ENCODE data around the gene WDR3.

Gene WDR3

GRCh38 chr1:117902944-117903343, 26.6 kb upstream of the WDR3 start:
- TF ChIP-seq FOXP2 (optimal IDR thresholded peaks at IDR 0.05; ENCODE audit: borderline replicate concordance, extremely low read depth, extremely low read length, insufficient read depth): no peak
- TF ChIP-seq TAF1 (IDR thresholded peaks at IDR 0.05; ENCODE audit: borderline replicate concordance, insufficient read depth, low read length): no peak
- TF ChIP-seq SIN3A (IDR thresholded peaks at IDR 0.05; ENCODE audit: borderline replicate concordance, insufficient read depth, low read length): no peak
- TF ChIP-seq REST (IDR thresholded peaks at IDR 0.05; ENCODE audit: insufficient read depth in 1 of 2, low read depth in 2 of 2, low read length in 2 of 2): no peak
- no peak for TF ChIP-seq POLR2AphosphoS5 (IDR thresholded peaks at IDR 0.05; ENCODE audit: low read depth, low read length)

- TF ChIP-seq TAF1 (IDR thresholded peaks at IDR 0.05; ENCODE audit: borderline replicate concordance, insufficient read depth, low read length) (no peak), SIN3A (IDR thresholded peaks at IDR 0.05; ENCODE audit: borderline replicate concordance, insufficient read depth, low read length) (no peak), FOXP2 (optimal IDR thresholded peaks at IDR 0.05; ENCODE audit: borderline replicate concordance, extremely low read depth, extremely low read length, insufficient read depth) (no peak), POLR2AphosphoS5 (IDR thresholded peaks at IDR 0.05; ENCODE audit: low read depth, low read length) (no peak), REST (IDR thresholded peaks at IDR 0.05; ENCODE audit: insufficient read depth in 1 of 2, low read depth in 2 of 2, low read length in 2 of 2) (no peak)
These were observed 25.1 kb upstream of the WDR3 start for GRCh38 chr1:117904485-117904884.

- TF ChIP-seq SIN3A (IDR thresholded peaks at IDR 0.05; ENCODE audit: borderline replicate concordance, insufficient read depth, low read length) (no peak), FOXP2 (optimal IDR thresholded peaks at IDR 0.05; ENCODE audit: borderline replicate concordance, extremely low read depth, extremely low read length, insufficient read depth) (no peak), POLR2AphosphoS5 (IDR thresholded peaks at IDR 0.05; ENCODE audit: low read depth, low read length) (no peak), TAF1 (IDR thresholded peaks at IDR 0.05; ENCODE audit: borderline replicate concordance, insufficient read depth, low read length) (no peak), REST (IDR thresholded peaks at IDR 0.05; ENCODE audit: insufficient read depth in 1 of 2, low read depth in 2 of 2, low read length in 2 of 2) (no peak)
These were observed 24.5 kb upstream of the WDR3 start for GRCh38 chr1:117905019-117905418.

- no peak for TF ChIP-seq SIN3A (IDR thresholded peaks at IDR 0.05; ENCODE audit: borderline replicate concordance, insufficient read depth, low read length)
These were observed 18.5 kb upstream of the WDR3 start for GRCh38 chr1:117911051-117911450.

GRCh38 chr1:117919376-117919775, 10.2 kb upstream of the WDR3 start:
- TF ChIP-seq REST (IDR thresholded peaks at IDR 0.05; ENCODE audit: insufficient read depth in 1 of 2, low read depth in 2 of 2, low read length in 2 of 2): no peak
- no peak for TF ChIP-seq POLR2AphosphoS5 (IDR thresholded peaks at IDR 0.05; ENCODE audit: low read depth, low read length)
- TF ChIP-seq FOXP2 (optimal IDR thresholded peaks at IDR 0.05; ENCODE audit: borderline replicate concordance, extremely low read depth, extremely low read length, insufficient read depth): no peak
- TF ChIP-seq TAF1 (IDR thresholded peaks at IDR 0.05; ENCODE audit: borderline replicate concordance, insufficient read depth, low read length): no peak
- TF ChIP-seq SIN3A (IDR thresholded peaks at IDR 0.05; ENCODE audit: borderline replicate concordance, insufficient read depth, low read length): no peak

Data from PFSK-1 (cell line).